Mammary epithelial cell (primary cell): ENCODE measurements around the gene TICRR.

ENCODE experiments used
- EZH2 ChIP-seq: IDR thresholded peaks from 2 replicates; pipeline ENCODE4 v1.6.1; 2012; ENCODE audit warnings: low read length, inconsistent platforms, borderline replicate concordance
- TF ChIP-seq, protein P1 (sequence below), 2 donors: IDR thresholded peaks in 1 of 2; conservative IDR thresholded peaks in 1 of 2; 2 replicates each; pipeline ENCODE4 v1.5.1; 2011 to 2012; ENCODE audit warnings: inconsistent platforms in 2 of 2, low read length in 2 of 2, mild to moderate bottlenecking in 2 of 2, control low read depth in 1 of 2, low read depth in 1 of 2; ENCODE audit not compliant: insufficient read depth in 1 of 2; ENCODE audit errors: extremely low read depth in 1 of 2

GRCh38 chr15:89649716-89650115 is 74.4 kb downstream of the TICRR start:
- TF ChIP-seq, protein P1, sequence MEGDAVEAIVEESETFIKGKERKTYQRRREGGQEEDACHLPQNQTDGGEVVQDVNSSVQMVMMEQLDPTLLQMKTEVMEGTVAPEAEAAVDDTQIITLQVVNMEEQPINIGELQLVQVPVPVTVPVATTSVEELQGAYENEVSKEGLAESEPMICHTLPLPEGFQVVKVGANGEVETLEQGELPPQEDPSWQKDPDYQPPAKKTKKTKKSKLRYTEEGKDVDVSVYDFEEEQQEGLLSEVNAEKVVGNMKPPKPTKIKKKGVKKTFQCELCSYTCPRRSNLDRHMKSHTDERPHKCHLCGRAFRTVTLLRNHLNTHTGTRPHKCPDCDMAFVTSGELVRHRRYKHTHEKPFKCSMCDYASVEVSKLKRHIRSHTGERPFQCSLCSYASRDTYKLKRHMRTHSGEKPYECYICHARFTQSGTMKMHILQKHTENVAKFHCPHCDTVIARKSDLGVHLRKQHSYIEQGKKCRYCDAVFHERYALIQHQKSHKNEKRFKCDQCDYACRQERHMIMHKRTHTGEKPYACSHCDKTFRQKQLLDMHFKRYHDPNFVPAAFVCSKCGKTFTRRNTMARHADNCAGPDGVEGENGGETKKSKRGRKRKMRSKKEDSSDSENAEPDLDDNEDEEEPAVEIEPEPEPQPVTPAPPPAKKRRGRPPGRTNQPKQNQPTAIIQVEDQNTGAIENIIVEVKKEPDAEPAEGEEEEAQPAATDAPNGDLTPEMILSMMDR (conservative IDR thresholded peaks at IDR 0.05 in 1 of 2, IDR thresholded peaks at IDR 0.05 in 1 of 2; ENCODE audit: extremely low read depth in 1 of 2, insufficient read depth in 1 of 2, low read depth in 1 of 2, low read length in 2 of 2): no peak
- TF ChIP-seq EZH2: no peak
